HG03135 (cell line): ENCODE results near the gene CAMK2N1.
"Not testable (repeated sequence)": the region's sequence is repeated elsewhere in the genome, so short reads cannot be mapped to it uniquely, and the experiment has no call there.

Experiments used
- ATAC-seq: cut with Tn5 transposase; IDR thresholded peaks from one replicate; pipeline ENCODE4 v1.9.1; 2021; ENCODE audit warnings: mild to moderate bottlenecking, moderate library complexity; ENCODE audit not compliant: unreplicated experiment

Gene CAMK2N1

GRCh38 chr1:20496725-20497383 lies 10.8 kb upstream of the CAMK2N1 start:
- ATAC-seq: not testable (repeated sequence)

GRCh38 chr1:20496241-20496661 lies 10.2 kb upstream of the CAMK2N1 start:
- no peak for ATAC-seq

DNA sequence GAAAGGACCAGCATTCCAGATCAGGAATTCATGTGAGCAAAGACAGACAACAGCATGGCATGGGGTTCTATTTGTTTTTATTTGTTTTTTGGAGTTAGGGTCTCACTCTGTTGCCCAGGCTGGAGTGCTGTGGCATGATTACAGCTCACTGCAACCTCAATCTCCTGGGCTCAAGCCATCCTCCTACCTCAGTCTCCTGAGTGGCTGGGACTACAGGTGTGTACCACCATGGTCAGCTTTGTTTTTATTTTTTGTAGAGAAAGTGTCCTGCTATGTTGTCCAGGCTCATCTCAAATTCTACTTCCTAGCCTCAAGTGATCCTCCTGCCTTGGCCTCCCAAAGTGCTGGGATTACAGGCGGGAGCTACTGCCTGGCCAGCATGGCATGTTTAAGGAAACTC lies 9.7 kb upstream of the CAMK2N1 start:
- ATAC-seq: no peak

DNA sequence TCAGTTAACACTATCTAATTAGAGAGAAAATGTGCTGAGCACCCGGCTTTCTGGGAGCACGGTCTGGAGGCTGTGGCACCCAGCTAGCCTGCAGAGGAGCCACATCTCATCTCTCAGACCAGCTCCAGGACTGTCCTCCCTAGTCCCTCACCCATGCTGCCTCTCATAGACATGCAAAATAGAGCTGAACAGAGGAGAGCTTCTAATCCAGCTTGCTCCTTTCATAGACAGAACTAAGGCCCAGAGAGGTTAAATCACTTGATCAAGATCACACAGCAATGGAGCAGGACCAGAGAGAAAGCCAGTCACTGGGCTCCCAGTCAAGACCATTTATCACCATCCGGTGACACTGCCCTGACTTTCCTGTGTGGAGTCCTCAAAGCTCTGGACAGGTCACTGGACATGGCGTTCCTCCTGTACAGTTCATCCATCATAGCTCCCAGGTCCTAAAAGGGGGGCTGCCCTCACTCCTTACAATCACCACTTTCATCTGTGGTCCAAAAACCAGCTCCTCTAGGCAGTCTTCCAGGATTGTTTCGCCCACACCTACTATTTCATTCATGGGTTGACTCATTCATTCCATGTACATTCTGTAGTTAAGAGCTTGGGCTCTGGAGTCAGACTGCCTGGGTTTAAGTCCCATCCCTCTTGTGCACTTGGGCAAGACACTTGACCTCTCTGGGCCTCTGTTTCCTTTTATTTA lies 8.8 kb upstream of the CAMK2N1 start:
- ATAC-seq: no peak

DNA sequence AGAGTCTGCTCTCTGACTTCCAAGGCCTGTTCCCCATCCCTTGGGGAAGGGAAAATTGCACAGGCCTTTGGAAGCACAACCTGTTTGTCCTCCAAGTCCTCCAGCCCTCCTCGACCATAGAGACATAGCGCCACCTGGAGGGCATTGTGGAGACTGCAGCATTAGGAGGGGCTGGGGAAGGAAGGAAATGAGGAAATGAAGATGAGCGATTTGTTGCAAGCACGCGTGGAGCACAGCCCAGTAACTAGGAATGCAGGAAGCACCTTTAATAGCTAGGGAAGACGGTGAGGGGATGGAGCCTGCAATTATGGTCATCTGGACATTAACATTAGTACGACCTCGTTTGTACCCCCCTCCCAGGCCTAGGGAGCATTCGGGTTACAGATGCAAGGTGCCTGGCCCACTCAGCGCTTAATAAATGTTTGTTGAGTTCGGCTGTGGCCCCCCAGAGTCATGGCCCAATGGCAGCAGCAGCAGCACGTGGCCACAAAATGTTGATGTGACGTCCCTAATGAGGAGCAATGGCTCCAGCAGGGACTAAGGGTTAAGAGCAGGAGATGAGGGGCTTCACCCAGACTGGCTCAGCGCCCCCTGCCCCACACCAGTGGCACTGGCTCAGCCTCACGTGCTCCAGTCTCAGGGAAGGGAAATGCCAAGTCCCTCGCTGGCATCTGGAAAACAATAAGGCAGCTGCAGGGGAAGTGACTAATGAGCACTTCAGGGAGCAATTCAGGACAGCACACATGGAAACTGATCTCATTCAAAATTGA lies 8.0 kb upstream of the CAMK2N1 start:
- no peak for ATAC-seq

- ATAC-seq: no peak
Measured at GRCh38 chr1:20493309-20493708, 7.3 kb upstream of the CAMK2N1 start.

DNA sequence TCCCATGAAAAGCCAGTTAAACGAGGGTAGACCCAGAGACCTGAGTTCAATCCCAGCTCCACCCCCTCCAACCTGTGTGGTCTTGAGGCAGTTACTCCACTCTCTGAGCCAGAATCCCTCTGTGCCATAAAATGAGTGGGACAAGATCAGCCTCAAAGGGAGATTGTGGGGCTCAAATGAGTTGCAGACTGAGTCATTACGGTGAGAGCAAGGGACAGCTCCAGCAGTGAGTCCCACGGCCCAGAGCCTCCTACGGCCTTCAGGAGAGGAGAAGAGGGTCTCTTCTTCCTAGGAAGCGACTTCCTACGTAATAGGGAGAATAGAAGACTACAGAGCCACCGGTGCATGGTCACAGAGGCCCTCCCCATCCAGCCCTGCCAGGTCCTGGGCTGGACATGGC lies 6.7 kb upstream of the CAMK2N1 start:
- ATAC-seq: no peak

DNA sequence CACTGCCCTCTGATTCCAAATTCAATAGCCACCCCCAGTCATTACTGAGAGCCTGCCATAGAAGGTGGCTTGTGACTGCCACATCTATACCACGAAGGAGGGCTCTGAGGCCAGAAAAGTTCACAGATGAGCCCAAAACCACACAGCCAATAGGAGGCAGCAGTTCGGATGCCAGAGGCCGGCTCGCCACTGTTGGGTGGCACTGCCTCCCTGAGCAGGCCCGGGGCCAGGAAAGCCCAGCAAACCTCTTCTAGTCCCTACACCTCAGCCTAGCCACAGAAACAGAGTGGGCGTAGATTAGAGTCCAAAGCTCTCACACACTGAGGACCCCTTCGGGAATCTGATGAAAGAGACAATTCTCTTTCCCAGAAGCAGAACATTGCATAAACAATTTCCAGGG lies 5.9 kb upstream of the CAMK2N1 start:
- ATAC-seq: no peak

DNA sequence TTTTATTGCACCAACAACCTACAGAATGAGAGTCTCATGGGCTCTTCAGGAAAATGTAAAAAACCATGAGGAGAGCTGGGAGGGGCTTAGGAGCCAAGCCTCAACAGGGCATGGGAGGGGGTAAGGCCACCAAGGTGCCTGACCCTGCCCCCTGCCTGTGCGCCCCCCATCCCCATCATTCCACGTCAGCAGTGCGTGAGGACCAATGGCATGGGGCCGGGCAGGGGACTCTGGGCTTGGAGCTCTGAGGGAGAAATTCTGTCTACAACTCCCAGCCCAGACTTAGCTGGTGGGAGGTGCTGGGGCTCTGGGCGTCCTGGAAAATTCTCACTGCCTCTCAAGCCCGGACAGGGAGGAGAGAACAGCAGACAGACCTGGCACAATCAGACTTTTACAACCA lies 5.2 kb upstream of the CAMK2N1 start:
- ATAC-seq: no peak

- no peak for ATAC-seq
Measured at GRCh38 chr1:20487236-20487590, 1.2 kb upstream of the CAMK2N1 start.

DNA sequence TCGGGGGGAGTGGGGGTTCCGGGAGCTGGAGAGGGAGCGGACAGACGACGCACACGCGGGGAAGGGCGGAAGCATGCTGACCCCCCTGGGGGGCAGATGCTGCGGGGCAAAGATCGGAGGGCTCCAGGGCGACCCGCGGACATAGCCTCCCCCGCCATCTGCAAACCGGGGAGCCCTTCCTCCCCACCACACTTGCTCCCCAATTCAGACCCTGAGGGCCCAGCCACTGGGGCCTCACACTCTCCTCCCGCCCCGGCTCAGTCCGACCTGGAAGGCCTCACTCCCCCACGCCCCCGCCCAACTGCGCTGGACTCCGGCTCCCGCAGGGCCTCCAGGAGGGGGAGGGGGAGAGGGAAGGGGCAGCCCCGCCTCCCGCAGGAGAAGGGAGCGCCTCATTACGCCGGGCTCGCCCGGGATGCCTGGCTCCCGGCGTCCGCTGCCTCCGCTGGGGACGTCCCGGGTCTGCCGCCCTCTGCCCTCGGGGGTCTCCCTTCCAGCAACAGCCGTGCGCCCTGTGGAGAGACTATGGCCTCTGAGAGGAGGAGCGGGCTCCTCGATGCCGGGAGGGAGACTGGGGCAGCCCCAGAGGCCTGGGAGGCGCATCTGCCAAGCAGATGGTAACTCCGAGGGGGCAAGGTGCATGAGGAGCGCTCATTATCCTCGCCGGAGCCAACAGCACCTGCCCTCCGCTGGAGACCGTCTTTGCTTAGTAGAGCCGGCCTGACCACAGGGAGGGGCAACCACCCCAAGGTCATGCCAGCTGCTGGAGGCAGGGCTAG lies 636 bp upstream of the CAMK2N1 start:
- ATAC-seq: no peak

DNA sequence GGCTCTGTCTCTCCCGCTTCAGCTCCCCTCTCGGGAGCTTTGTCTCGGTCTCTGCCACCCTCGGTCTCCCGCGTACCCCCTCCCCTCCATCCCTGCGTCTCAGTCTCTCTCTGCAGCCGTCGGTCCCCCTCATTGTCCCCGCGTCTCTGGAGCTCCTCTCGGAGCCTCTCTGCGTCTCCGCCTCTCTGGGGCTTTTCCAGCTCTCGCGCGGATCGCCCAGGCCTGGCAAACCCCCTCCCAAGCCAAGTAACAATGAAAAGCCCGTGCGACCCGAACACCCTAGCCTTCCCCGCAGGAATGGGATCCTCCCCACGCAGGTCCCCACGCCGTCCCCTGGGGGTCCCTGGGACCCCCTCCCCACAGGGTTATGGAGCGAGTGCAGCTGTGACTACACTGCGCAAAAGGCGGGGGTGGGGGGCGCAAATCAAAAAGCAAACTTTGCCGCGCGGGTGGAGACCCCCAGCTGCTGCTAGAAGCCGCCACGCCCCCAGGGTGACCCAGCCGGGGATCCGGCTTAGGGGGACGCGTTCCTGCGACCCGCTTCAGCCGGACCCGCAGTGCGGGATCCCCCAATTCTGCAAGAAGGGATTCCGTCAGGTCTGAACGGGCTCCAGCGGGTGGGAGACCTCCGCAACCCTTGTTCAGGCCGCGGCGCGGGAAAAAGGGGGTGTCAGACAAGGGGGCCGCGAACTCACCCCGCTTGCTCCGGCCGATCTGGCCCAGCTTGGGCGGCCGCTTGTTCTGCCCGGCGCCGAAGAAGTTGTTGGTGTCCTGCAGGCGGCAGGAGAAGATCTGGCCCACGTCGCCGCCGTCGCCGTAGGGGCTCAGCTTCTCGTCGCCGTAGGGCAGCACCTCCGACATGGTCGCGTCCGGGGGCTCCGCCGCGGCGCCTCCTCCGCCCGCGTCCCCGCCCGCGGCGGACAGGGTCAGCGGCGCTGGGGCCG lies 1.2 kb downstream of the CAMK2N1 start:
- ATAC-seq: no peak

DNA sequence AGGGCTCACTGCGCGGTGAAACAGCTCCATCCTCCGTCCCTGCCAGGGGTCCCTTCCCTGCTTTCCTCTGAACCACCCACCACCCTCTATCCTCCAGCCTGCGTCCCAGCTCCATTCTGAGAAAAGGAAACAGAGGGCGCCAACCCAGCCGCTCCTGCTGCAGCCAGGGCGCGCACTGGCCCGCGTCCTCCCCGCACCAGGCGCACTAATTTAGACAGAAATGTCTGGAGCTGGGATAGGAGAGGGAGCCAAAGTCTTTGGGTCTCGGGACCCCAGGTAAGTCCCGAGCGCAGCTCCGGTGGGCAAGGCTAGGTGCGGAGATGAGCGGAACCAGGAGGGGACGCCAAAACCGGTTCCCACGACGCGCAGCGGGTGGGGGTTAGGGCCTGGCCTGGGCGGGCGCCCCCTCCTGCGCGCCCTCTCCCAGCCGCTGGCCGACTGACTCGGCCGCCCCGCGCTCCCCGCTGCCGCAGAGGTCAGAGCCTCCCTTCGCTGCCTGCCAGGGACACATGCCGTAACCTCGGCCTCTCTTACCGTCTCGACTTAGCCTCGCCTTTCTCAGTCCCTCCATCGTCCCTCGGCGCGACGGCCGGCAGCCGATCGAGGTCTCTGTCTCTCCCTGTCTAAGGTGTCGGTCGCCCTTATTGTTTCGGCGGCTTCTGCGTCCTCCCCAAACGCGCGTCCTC lies 2.0 kb downstream of the CAMK2N1 start:
- ATAC-seq: no peak

DNA sequence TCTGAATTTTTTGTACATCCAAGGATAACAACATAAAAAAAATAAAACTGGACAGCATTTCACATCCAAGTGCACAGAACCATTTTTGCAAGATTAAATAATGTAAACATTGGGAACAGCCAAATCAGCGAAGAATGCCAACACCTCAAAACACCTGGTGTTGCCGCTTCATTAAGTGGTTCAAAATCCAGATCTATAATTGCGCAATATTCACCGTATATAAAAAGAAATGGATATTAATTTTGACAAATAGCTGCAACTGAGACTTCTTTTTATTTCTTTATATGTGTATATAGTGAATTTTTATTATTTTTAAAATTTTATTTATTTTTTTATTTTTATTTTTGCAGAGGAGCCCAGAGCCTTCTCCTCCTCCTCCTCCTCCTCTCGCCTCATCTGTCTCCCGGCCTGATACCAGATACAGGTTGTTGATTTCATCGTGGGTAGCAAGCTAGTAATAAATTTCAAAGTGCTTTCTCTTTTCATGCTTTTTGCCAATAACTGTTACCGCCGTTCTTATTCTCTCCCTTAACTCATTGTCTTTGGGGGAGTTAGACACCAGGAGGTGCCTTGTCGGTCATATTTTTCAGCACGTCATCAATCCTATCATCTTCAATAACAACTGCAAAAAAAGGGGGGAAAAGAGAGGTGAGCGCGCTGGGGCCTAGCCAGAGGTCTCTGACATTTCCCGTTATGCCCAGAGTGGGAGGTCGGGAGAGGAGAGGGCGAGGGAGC lies 2.7 kb downstream of the CAMK2N1 start:
- ATAC-seq: no peak

- no peak for ATAC-seq
Measured at GRCh38 chr1:20481643-20482498, 4.1 kb downstream of the CAMK2N1 start.

DNA sequence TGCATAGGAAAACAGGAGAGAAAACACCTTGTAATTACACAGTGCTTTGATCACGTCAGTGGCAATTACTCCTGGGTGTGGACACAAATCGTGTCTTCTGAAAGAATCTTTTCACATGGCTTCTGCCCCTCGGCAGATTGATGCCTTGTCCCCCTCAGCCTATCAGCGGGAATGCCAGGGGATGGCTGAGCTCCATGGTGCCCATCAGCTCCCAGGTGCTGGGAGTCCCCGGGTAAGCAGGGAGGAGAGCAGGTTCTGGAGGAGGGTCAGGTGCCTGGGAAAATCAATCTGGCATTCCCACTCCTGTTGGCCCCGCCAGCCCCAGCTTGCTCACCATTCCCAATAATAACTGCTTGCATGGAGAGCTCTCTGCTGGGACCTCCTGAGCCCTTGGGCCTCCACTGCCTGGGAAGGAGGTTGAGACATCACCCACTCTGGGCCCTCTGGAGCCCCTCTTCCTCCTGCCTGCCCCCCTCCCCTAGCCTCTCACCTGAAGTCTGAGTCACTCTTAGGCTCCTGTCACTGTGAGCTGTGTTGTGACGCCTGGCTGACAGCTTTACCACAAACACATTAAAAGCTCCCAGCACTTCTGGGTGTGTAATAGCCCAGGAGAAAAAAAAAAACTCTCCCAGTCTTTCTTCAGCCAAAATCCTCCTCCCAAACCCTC lies 4.9 kb downstream of the CAMK2N1 start:
- ATAC-seq: no peak

DNA sequence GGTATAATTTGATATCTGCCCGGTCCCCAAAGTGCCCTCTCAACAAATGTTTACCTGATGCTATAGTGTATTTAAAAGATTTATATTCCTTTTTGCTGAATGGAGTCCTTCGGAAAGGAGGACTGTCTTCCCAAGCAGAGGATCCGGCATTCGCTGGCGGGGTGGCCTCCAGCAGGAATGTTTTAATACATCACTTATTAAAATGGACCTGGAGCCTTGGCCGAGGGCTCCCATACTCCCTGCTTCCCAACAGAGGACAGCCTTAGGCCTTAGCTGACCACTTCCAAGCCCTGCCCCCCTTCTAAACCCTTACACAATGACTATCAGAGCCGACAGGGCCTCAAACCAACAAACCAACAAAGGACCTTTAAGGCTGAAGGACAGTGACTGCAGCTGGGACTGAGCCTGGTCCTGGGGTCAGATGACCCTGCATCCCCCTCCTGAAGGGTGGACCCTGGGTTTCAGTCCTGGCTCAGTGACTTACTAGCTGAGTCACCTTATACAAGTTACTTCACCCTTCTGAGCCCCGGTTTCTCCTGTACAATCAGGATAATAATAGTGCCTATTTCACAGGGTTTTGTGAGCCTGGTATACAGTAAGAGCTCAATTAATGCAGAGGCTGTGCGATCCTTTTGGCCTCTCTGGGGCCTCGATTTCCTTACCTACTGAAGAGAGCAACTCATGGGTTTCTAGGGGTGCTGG lies 5.6 kb downstream of the CAMK2N1 start:
- ATAC-seq: no peak
